ENCODE results near the gene HECW1.

HECW1 gene

GRCh38 chr7:43273939-43274719, 161.7 kb downstream of the HECW1 start:
- no peak for FAIRE-seq

- no peak for FAIRE-seq
Measured at GRCh38 chr7:43274752-43275151, 162.3 kb downstream of the HECW1 start.

GRCh38 chr7:43276547-43276946, 164.1 kb downstream of the HECW1 start:
- FAIRE-seq: no peak

GRCh38 chr7:43278088-43278644, 165.7 kb downstream of the HECW1 start:
- FAIRE-seq: no peak

GRCh38 chr7:43281268-43281667, 168.8 kb downstream of the HECW1 start:
- no peak for FAIRE-seq

- no peak for FAIRE-seq
Measured at GRCh38 chr7:43283706-43284105, 171.3 kb downstream of the HECW1 start.

GRCh38 chr7:43289826-43290225, 177.4 kb downstream of the HECW1 start:
- FAIRE-seq: no peak

GRCh38 chr7:43290978-43291377, 178.5 kb downstream of the HECW1 start:
- FAIRE-seq: no peak

GRCh38 chr7:43291789-43292188, 179.3 kb downstream of the HECW1 start:
- no peak for FAIRE-seq

- no peak for FAIRE-seq
Measured at GRCh38 chr7:43292384-43292783, 179.9 kb downstream of the HECW1 start.

- no peak for FAIRE-seq
Measured at GRCh38 chr7:43294080-43294630, 181.7 kb downstream of the HECW1 start.

GRCh38 chr7:43295429-43295828, 183.0 kb downstream of the HECW1 start:
- no peak for FAIRE-seq

- no peak for FAIRE-seq
Measured at GRCh38 chr7:43296306-43296705, 183.9 kb downstream of the HECW1 start.

- no peak for FAIRE-seq
Measured at GRCh38 chr7:43298617-43299016, 186.2 kb downstream of the HECW1 start.

GRCh38 chr7:43300121-43300520, 187.7 kb downstream of the HECW1 start:
- no peak for FAIRE-seq

- no peak for FAIRE-seq
Measured at GRCh38 chr7:43302211-43302711, 189.8 kb downstream of the HECW1 start.

- no peak for FAIRE-seq
Measured at GRCh38 chr7:43302773-43303460, 190.5 kb downstream of the HECW1 start.

- no peak for FAIRE-seq
Measured at GRCh38 chr7:43303740-43304241, 191.3 kb downstream of the HECW1 start.

- no peak for FAIRE-seq
Measured at GRCh38 chr7:43306404-43306803, 194.0 kb downstream of the HECW1 start.

- FAIRE-seq: no peak
Measured at GRCh38 chr7:43307522-43307921, 195.1 kb downstream of the HECW1 start.

- no peak for FAIRE-seq
Measured at GRCh38 chr7:43308913-43309705, 196.7 kb downstream of the HECW1 start.

- FAIRE-seq: no peak
Measured at GRCh38 chr7:43309706-43310022, 197.2 kb downstream of the HECW1 start.

- FAIRE-seq: no peak
Measured at GRCh38 chr7:43311052-43311451, 198.6 kb downstream of the HECW1 start.
